ENCODE data around the gene VTCN1. TPM values are rescaled to one million over a fixed set of nuclear protein-coding genes. Genes with fewer than 3 reads are reported as not detected.

The VTCN1 gene
- total RNA-seq, 1 experiment from 2014 or later, result not detected

DNA sequence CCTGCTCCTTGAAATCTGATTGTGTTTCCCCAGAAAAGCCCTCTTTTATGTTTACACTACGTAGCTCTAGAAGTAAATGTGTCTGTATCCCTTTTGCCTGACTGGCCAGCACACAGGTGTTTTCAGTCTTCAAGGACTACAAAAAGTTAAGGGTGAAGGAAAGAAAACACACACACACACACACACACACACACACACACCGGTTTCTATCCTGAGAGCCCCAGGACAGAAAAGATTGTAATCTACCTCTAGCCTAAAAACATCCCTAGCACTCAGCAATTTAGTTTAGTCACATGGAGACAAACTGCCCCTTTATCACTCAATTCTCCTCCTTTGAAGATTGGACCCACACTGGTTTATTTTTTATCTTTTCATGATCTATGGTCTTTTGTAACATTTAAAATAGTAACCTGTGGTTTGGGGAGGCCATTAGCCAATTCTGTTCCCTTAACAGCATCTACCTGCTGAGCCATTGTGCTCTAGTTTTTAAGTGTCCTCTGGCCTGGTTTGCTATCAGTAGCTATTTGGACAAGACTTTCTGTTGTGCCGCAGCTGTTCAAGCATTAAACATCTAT, 73.4 kb downstream of the VTCN1 start:
- Mint-ChIP-seq H3K9me3 (no peaks in the 10 kb centered on the region), H3K36me3 (no peaks in the 10 kb centered on the region)
- no peak for TF ChIP-seq ATF1 (CRISPR knock-in tag; IDR thresholded peaks at IDR 0.05)
- TF ChIP-seq SP1 (CRISPR knock-in tag; conservative IDR thresholded peaks at IDR 0.05), result 0 out of 2 replicates have a peak, but pooled peaks have one; percentile 13

DNA sequence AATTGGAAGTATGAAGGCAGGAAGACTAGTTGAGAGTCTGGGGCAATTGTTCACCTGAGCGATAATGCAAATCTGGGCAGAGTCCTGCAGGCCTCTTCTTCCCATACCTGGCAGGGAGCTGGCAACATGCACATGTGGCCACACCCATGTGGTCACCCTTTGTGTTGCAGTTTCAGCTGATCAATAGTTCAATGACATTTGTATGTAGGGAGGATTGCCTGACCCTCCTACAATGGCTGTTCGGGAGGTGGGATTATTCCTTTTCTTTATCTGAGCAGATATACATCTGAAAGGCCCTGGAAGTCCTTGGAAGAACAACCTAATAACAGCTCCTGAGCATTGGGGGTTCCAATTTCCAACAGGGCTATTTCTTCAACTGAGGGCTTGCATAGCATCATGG, 74.0 kb downstream of the VTCN1 start:
- CTCF ChIA-PET, result interaction anchor here (0.8 to 5.1 kb wide), 3 partner anchors 8 to 148 kb away, joined by 3 to 26 read pairs (median 11); no protein-coding TSS in a partner anchor
- H3K27me3 Mint-ChIP-seq (ENCODE audit: low read depth), result no peaks in the 10 kb centered on the region
- ATAC-seq, result peak; percentile 82
- H3K27ac Mint-ChIP-seq, result peak overlapping the region; percentile 52; the same call in 1 of the 2 replicates
- TF ChIP-seq, protein P1, sequence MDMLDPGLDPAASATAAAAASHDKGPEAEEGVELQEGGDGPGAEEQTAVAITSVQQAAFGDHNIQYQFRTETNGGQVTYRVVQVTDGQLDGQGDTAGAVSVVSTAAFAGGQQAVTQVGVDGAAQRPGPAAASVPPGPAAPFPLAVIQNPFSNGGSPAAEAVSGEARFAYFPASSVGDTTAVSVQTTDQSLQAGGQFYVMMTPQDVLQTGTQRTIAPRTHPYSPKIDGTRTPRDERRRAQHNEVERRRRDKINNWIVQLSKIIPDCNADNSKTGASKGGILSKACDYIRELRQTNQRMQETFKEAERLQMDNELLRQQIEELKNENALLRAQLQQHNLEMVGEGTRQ (CRISPR knock-in tag; IDR thresholded peaks at IDR 0.05), result peak; percentile 30; the same call in 1 of the 2 replicates
- TF ChIP-seq MXD4 (CRISPR knock-in tag; IDR thresholded peaks at IDR 0.05; ENCODE audit: borderline replicate concordance) (no peak), JAZF1 (CRISPR knock-in tag; IDR thresholded peaks at IDR 0.05) (no peak)
- TF ChIP-seq, protein P2, sequence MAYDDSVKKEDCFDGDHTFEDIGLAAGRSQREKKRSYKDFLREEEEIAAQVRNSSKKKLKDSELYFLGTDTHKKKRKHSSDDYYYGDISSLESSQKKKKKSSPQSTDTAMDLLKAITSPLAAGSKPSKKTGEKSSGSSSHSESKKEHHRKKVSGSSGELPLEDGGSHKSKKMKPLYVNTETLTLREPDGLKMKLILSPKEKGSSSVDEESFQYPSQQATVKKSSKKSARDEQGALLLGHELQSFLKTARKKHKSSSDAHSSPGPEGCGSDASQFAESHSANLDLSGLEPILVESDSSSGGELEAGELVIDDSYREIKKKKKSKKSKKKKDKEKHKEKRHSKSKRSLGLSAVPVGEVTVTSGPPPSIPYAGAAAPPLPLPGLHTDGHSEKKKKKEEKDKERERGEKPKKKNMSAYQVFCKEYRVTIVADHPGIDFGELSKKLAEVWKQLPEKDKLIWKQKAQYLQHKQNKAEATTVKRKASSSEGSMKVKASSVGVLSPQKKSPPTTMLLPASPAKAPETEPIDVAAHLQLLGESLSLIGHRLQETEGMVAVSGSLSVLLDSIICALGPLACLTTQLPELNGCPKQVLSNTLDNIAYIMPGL (CRISPR knock-in tag; IDR thresholded peaks at IDR 0.05), result no peak
- POLR2A ChIA-PET, result no interaction called here
- H3K4me1 Mint-ChIP-seq, result peaks cover 48% of the 10 kb centered on the region
- no peak for DNase-seq (ENCODE audit: low spot score)
- no peaks in the 10 kb centered on the region for H3K9me3 Mint-ChIP-seq
- H3K36me3 Mint-ChIP-seq, result no peaks in the 10 kb centered on the region
- H3K4me3 Mint-ChIP-seq, result no peak overlapping the region

More for the DNA sequence above, 73.4 kb downstream of the VTCN1 start:
- Mint-ChIP-seq H3K27ac (0 out of 2 replicates have a peak overlapping the region, but pooled peaks have one; percentile 9), H3K27me3 (ENCODE audit: low read depth) (no peaks in the 10 kb centered on the region), H3K4me3 (no peak overlapping the region), H3K4me1 (peaks cover 48% of the 10 kb centered on the region)
- DNase-seq (ENCODE audit: low spot score) (no peak), ATAC-seq (no peak; the same call in 1 of the 2 replicates)
- ChIA-PET CTCF (interaction anchor here (1.2 to 5.1 kb wide), 2 partner anchors 9 to 147 kb away, joined by 11 to 26 read pairs; no protein-coding TSS in a partner anchor), POLR2A (no interaction called here)

DNA sequence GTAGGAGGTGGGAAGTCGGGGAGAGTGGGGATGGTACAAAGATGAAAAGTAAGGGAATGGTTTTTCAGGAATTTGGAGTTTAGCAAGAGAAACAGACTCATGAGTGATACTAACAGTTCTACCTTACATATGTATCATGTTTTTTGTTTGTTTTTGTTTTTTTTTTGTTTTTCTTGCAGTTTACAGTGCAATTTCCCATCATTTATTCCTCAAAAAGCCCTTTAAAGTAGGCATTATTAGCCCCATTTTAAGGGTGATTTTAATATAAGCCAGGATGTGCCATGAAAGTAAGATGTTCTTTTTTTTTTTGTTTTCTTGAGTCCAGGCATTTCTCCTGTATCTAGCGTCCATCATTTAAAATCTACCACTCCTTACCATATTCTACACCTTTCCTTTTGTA, 75.4 kb downstream of the VTCN1 start:
- POLR2A ChIA-PET, result no interaction called here

More for the DNA sequence above, 75.4 kb downstream of the VTCN1 start:
- no peaks in the 10 kb centered on the region for H3K9me3 Mint-ChIP-seq
- H3K4me1 Mint-ChIP-seq, result peaks cover 48% of the 10 kb centered on the region
- TF ChIP-seq, protein P3, sequence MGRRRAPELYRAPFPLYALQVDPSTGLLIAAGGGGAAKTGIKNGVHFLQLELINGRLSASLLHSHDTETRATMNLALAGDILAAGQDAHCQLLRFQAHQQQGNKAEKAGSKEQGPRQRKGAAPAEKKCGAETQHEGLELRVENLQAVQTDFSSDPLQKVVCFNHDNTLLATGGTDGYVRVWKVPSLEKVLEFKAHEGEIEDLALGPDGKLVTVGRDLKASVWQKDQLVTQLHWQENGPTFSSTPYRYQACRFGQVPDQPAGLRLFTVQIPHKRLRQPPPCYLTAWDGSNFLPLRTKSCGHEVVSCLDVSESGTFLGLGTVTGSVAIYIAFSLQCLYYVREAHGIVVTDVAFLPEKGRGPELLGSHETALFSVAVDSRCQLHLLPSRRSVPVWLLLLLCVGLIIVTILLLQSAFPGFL (CRISPR knock-in tag; IDR thresholded peaks at IDR 0.05; ENCODE audit: borderline replicate concordance), result no peak
- no peak for TF ChIP-seq ZNF396 (CRISPR knock-in tag; IDR thresholded peaks at IDR 0.05; ENCODE audit: borderline replicate concordance)
- TF ChIP-seq, protein P4, sequence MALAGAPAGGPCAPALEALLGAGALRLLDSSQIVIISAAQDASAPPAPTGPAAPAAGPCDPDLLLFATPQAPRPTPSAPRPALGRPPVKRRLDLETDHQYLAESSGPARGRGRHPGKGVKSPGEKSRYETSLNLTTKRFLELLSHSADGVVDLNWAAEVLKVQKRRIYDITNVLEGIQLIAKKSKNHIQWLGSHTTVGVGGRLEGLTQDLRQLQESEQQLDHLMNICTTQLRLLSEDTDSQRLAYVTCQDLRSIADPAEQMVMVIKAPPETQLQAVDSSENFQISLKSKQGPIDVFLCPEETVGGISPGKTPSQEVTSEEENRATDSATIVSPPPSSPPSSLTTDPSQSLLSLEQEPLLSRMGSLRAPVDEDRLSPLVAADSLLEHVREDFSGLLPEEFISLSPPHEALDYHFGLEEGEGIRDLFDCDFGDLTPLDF (CRISPR knock-in tag; IDR thresholded peaks at IDR 0.05), result no peak
- TF ChIP-seq, protein P5, sequence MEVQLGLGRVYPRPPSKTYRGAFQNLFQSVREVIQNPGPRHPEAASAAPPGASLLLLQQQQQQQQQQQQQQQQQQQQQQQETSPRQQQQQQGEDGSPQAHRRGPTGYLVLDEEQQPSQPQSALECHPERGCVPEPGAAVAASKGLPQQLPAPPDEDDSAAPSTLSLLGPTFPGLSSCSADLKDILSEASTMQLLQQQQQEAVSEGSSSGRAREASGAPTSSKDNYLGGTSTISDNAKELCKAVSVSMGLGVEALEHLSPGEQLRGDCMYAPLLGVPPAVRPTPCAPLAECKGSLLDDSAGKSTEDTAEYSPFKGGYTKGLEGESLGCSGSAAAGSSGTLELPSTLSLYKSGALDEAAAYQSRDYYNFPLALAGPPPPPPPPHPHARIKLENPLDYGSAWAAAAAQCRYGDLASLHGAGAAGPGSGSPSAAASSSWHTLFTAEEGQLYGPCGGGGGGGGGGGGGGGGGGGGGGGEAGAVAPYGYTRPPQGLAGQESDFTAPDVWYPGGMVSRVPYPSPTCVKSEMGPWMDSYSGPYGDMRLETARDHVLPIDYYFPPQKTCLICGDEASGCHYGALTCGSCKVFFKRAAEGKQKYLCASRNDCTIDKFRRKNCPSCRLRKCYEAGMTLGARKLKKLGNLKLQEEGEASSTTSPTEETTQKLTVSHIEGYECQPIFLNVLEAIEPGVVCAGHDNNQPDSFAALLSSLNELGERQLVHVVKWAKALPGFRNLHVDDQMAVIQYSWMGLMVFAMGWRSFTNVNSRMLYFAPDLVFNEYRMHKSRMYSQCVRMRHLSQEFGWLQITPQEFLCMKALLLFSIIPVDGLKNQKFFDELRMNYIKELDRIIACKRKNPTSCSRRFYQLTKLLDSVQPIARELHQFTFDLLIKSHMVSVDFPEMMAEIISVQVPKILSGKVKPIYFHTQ (CRISPR knock-in tag; IDR thresholded peaks at IDR 0.05), result no peak
- no peak for TF ChIP-seq ZNF138 (CRISPR knock-in tag; conservative IDR thresholded peaks at IDR 0.05)
- TF ChIP-seq SOX15 (CRISPR knock-in tag; IDR thresholded peaks at IDR 0.05), result no peak
- no peak for TF ChIP-seq OVOL2 (CRISPR knock-in tag; IDR thresholded peaks at IDR 0.05; ENCODE audit: borderline replicate concordance)
- TF ChIP-seq, protein P6, sequence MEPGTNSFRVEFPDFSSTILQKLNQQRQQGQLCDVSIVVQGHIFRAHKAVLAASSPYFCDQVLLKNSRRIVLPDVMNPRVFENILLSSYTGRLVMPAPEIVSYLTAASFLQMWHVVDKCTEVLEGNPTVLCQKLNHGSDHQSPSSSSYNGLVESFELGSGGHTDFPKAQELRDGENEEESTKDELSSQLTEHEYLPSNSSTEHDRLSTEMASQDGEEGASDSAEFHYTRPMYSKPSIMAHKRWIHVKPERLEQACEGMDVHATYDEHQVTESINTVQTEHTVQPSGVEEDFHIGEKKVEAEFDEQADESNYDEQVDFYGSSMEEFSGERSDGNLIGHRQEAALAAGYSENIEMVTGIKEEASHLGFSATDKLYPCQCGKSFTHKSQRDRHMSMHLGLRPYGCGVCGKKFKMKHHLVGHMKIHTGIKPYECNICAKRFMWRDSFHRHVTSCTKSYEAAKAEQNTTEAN (CRISPR knock-in tag; IDR thresholded peaks at IDR 0.05), result no peak
- TF ChIP-seq, protein P1 (CRISPR knock-in tag; IDR thresholded peaks at IDR 0.05), result no peak
- TF ChIP-seq PRRX2 (CRISPR knock-in tag; IDR thresholded peaks at IDR 0.05), result no peak
- TF ChIP-seq ZBTB21 (CRISPR knock-in tag; IDR thresholded peaks at IDR 0.05; ENCODE audit: borderline replicate concordance), result no peak
- no peak for TF ChIP-seq ELF4 (CRISPR knock-in tag; IDR thresholded peaks at IDR 0.05; ENCODE audit: low read depth)
- TF ChIP-seq ATF1 (CRISPR knock-in tag; IDR thresholded peaks at IDR 0.05), result no peak
- TF ChIP-seq ZNF219 (CRISPR knock-in tag; IDR thresholded peaks at IDR 0.05; ENCODE audit: borderline replicate concordance), result no peak
- no peak for TF ChIP-seq EMX1 (CRISPR knock-in tag; IDR thresholded peaks at IDR 0.05)
- CTCF ChIA-PET, result interaction anchor here (5.1 kb wide), 1 partner anchor 149 kb away, joined by 26 read pairs; no protein-coding TSS in a partner anchor
- ATAC-seq, result no peak
- DNase-seq (ENCODE audit: low spot score), result no peak
- H3K27me3 Mint-ChIP-seq (ENCODE audit: low read depth), result no peaks in the 10 kb centered on the region
- H3K27ac Mint-ChIP-seq, result peak overlapping the region; percentile 50
- H3K4me3 Mint-ChIP-seq, result no peak overlapping the region
- no peaks in the 10 kb centered on the region for H3K36me3 Mint-ChIP-seq

Data from WTC11 (cell line).